K562 (cell line): ENCODE data around the gene ELOB. TPM values are rescaled to one million over a fixed set of nuclear protein-coding genes. Genes with fewer than 3 reads are reported as not detected.
A peak's percentile ranks its signal among the peaks of the same experiment; 100 is the strongest.

Experiments
- ARHGAP35 ChIP-seq: fragments of 450-650 bp; IDR thresholded peaks from 2 replicates; pipeline ENCODE4 v1.6.1; 2018; ENCODE audit not compliant: partially characterized antibody
- CCNT2 ChIP-seq: IDR thresholded peaks from 2 replicates; pipeline ENCODE4 v1.6.1; 2011; ENCODE audit warnings: borderline replicate concordance, low read depth, mild to moderate bottlenecking, moderate library complexity, mixed read lengths, low read length; ENCODE audit not compliant: insufficient read length; ENCODE audit errors: extremely low read depth
- E2F3 ChIP-seq: fragments of 250-450 bp; sonication (Bioruptor Pico); IDR thresholded peaks from 2 replicates; pipeline ENCODE4 v1.4.0; 2020; ENCODE audit warnings: mild to moderate bottlenecking
- HNRNPUL1 ChIP-seq: fragments of 200-400 bp; formaldehyde crosslinking; IDR thresholded peaks from 2 replicates; pipeline ENCODE4 v1.6.1; 2017; ENCODE audit warnings: low read length
- KAT8 ChIP-seq: fragments of 450-650 bp; IDR thresholded peaks from 2 replicates; pipeline ENCODE4 v1.6.1; 2016; ENCODE audit warnings: low read depth, mild to moderate bottlenecking
- KDM1A ChIP-seq, 2 experiments: fragments of 450-650 bp; IDR thresholded peaks; 2 replicates each; pipeline ENCODE4 v1.6.1; 2016; ENCODE audit warnings: mild to moderate bottlenecking in 2 of 2
- MEF2D ChIP-seq: conservative IDR thresholded peaks from 2 replicates; pipeline ENCODE4 v1.6.1; 2016; ENCODE audit warnings: low read depth, missing genetic modification characterization, missing compliant biosample characterization
- MIER1 ChIP-seq: fragments of 450-650 bp; IDR thresholded peaks from 2 replicates; pipeline ENCODE4 v1.6.1; 2016; ENCODE audit warnings: antibody characterized with exemption, mild to moderate bottlenecking, low read depth
- NFE2 ChIP-seq: IDR thresholded peaks from 2 replicates; pipeline ENCODE4 v1.6.1; 2014; ENCODE audit warnings: antibody characterized with exemption, low read depth
- NFYB ChIP-seq: IDR thresholded peaks from 2 replicates; pipeline ENCODE4 v1.6.1; 2011; ENCODE audit warnings: mild to moderate bottlenecking, moderate library complexity; ENCODE audit not compliant: insufficient read length; ENCODE audit errors: extremely low read depth
- NR1H2 ChIP-seq: sonication (generic); formaldehyde crosslinking; IDR thresholded peaks from 2 replicates; pipeline ENCODE4 v1.4.0; 2020; ENCODE audit warnings: mild to moderate bottlenecking, missing genetic modification reagents
- NR2C1 ChIP-seq, 2 experiments: fragments of 450-650 bp; IDR thresholded peaks; 2 replicates each; pipeline ENCODE4 v1.6.1; 2017; ENCODE audit warnings: mild to moderate bottlenecking in 2 of 2, antibody characterized with exemption in 1 of 2, inconsistent platforms in 1 of 2, missing compliant biosample characterization in 1 of 2, missing genetic modification characterization in 1 of 2
- NR2C2 ChIP-seq, 2 experiments: fragments of 200-800 bp in 1 of 2; sonication (Bioruptor generic) in 1 of 2; sonication (generic) in 1 of 2; formaldehyde crosslinking in 1 of 2; IDR thresholded peaks; 2 replicates each; pipeline versions ENCODE4 v1.6.1 to v1.8.0; 2016 to 2022; ENCODE audit warnings: mild to moderate bottlenecking in 1 of 2, missing compliant biosample characterization in 1 of 2, missing genetic modification characterization in 1 of 2, missing genetic modification reagents in 1 of 2
- RBM14 ChIP-seq: fragments of 200-400 bp; formaldehyde crosslinking; IDR thresholded peaks from 2 replicates; pipeline ENCODE4 v1.6.1; 2018; ENCODE audit warnings: low read depth, mild to moderate bottlenecking, low read length, moderate library complexity, borderline replicate concordance; ENCODE audit not compliant: insufficient read depth
- SMARCA4 ChIP-seq: fragments of 450-650 bp; IDR thresholded peaks from 2 replicates; pipeline ENCODE4 v1.6.1; 2016
- TFAM ChIP-seq: fragments of 250-450 bp; sonication (Bioruptor Pico); conservative IDR thresholded peaks from 2 replicates; pipeline ENCODE4 v1.5.0; 2021; ENCODE audit warnings: mild to moderate bottlenecking, moderate library complexity
- TRIM24 ChIP-seq, 2 experiments: fragments of 450-650 bp; IDR thresholded peaks; 2 replicates each; pipeline ENCODE4 v1.6.1; 2016
- U2AF1 ChIP-seq: fragments of 200-400 bp; formaldehyde crosslinking; optimal IDR thresholded peaks from 2 replicates; pipeline ENCODE3; 2017; ENCODE audit warnings: mild to moderate bottlenecking, low read depth, low read length, moderate library complexity
- YY1 ChIP-seq, 3 experiments: IDR thresholded peaks; 2 replicates each; pipeline ENCODE4 v1.6.1; 2011; ENCODE audit warnings: low read length in 2 of 3, mild to moderate bottlenecking in 2 of 3, moderate library complexity in 2 of 3, borderline replicate concordance in 1 of 3, control low read depth in 1 of 3, low read depth in 1 of 3; ENCODE audit not compliant: insufficient read depth in 3 of 3, insufficient replicate concordance in 2 of 3, control insufficient read depth in 1 of 3, insufficient read length in 1 of 3; ENCODE audit errors: extremely low read depth in 1 of 3
- ZFP1 ChIP-seq: fragments of 450-650 bp; formaldehyde crosslinking; IDR thresholded peaks from 2 replicates; pipeline ENCODE4 v1.4.0; 2020; ENCODE audit warnings: mild to moderate bottlenecking, mixed read lengths
- ZNF212 ChIP-seq: fragments of 450-650 bp; formaldehyde crosslinking; IDR thresholded peaks from 2 replicates; pipeline ENCODE4 v1.4.0; 2020; ENCODE audit warnings: mild to moderate bottlenecking
- ZNF408 ChIP-seq: fragments of 250-450 bp; sonication (Bioruptor Pico); IDR thresholded peaks from 2 replicates; pipeline ENCODE4 v1.4.0; 2020; ENCODE audit warnings: low read depth, mild to moderate bottlenecking, moderate library complexity
- ZNF431 ChIP-seq: sonication (generic); formaldehyde crosslinking; IDR thresholded peaks from 2 replicates; pipeline ENCODE4 v1.8.0; 2022; ENCODE audit warnings: mild to moderate bottlenecking, missing genetic modification reagents
- polyA plus RNA-seq, 8 experiments: library from polyadenylated mRNA; depleted of rRNA in 4 of 8; stranded (reverse) in 5 of 8; unstranded in 3 of 8; fragments of >200 nt; fragmentation: Nextera tagmentation in 2 of 8; fragmentation: Illumina TruSeq in 1 of 8; extraction: Ambion mirVana in 2 of 8; extraction: Trizol in 1 of 8; gene quantifications; 2 replicates each; pipeline versions ENCODE4 v1.2.1 to v1.2.3, GENCODE V29; 2011 to 2014; ENCODE audit warnings: inconsistent platforms in 1 of 8, missing spikeins in 1 of 8
- total RNA-seq, 7 experiments: library from RNA; depleted of rRNA in 6 of 7; stranded (reverse); fragments of >200 nt in 6 of 7; fragmentation: Illumina TruSeq in 2 of 7; extraction: Trizol in 2 of 7; gene quantifications; 2 replicates each; pipeline versions ENCODE4 v1.2.1 to v1.2.3, GENCODE V29; 2011 to 2021; ENCODE audit warnings: low replicate concordance in 1 of 7
- TF ChIP-seq, protein P1 (sequence below): fragments of 450-650 bp; IDR thresholded peaks from 2 replicates; pipeline ENCODE4 v1.6.1; 2016; ENCODE audit warnings: borderline replicate concordance

Gene ELOB
- total and polyA plus RNA-seq, 9 of the 15 experiments (the other 6 are each of a cell fraction or from before 2014, with no cell fraction given): 63.2 to 791 (median 237) TPM

DNA sequence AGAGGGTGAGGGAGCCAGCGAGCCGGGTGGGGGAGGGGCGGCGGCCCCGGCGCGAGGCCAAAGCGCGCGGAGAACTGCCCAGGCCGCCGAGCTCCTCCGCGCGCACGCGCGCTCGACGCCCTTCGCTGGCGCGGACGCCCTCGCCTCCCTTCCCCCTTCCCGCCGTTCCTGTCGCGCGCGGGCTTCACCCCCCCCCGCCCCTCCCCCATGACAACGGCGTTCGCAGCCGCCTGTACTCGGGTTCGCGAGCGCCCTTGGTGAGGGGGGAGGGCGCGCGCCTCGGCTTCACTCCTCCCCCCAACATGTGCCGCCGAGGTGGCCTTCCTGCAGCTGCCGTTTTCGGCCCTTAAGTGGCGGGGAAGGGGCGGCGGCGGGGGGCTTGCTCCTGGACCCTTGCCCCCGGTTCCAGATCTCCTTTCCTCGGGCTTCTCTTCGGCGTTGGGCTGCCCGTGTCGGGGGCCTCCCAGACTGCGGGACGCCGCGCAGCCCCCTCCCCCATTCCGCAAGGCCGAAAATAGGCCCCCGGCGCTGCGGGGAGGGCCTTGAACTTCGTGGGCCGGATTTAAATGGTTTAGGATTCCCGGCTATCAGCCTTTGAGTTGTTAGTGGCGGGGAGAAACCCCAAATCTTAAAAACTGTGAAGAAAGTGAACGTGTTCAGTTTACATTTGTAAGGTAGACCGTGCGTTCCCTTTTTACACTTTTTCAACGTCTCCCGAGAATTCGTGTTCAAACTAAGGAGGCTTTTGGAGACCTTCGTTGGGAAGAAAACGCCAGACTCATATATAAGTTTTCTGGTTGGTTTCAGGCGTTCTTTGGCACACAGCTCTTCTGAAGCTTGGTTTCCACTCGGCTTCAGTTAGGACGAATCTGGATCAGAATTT, 24.0 kb downstream of the ELOB start (continued):
- TF ChIP-seq NR2C2 (CRISPR knock-in tag; IDR thresholded peaks at IDR 0.05) (peak; percentile 19; the same call in 1 of the 2 replicates), NR2C2 (tag; IDR thresholded peaks at IDR 0.05) (no peak; the same call in 1 of the 2 replicates), HNRNPUL1 (no peak), NR1H2 (CRISPR knock-in tag) (no peak), ZNF431 (CRISPR knock-in tag) (peak; percentile 34; the same call in 1 of the 2 replicates), NFYB (no peak), KDM1A (IDR thresholded peaks at IDR 0.05) (peak in 1 of 2 experiments; percentile 97; a peak in 2 of 4 replicates), TFAM (CRISPR knock-in tag) (no peak), CCNT2 (peak; percentile 86), ZNF212 (CRISPR knock-in tag) (no peak), MIER1 (no peak), ZFP1 (CRISPR knock-in tag) (no peak), TRIM24 (IDR thresholded peaks at IDR 0.05) (peak in 1 of 2 experiments; percentile 61; a peak in 2 of 4 replicates), NR2C1 (IDR thresholded peaks at IDR 0.05) (no peak), NR2C1 (tag; IDR thresholded peaks at IDR 0.05) (no peak), NFE2 (no peak), MEF2D (tag) (peak; percentile 35; the same call in 1 of the 2 replicates), U2AF1 (peak; percentile 33), SMARCA4 (no peak), E2F3 (CRISPR knock-in tag) (peak; percentile 67), YY1 (IDR thresholded peaks at IDR 0.05; ENCODE audit: borderline replicate concordance in 1 of 3, control insufficient read depth in 1 of 3, extremely low read depth in 1 of 3, insufficient read depth in 3 of 3, insufficient read length in 1 of 3, insufficient replicate concordance in 2 of 3, low read depth in 1 of 3, low read length in 2 of 3) (peak in 1 of 3 experiments; percentile 48), KAT8 (no peak), ZNF408 (no peak), RBM14 (no peak), ARHGAP35 (no peak)
- TF ChIP-seq, protein P1, sequence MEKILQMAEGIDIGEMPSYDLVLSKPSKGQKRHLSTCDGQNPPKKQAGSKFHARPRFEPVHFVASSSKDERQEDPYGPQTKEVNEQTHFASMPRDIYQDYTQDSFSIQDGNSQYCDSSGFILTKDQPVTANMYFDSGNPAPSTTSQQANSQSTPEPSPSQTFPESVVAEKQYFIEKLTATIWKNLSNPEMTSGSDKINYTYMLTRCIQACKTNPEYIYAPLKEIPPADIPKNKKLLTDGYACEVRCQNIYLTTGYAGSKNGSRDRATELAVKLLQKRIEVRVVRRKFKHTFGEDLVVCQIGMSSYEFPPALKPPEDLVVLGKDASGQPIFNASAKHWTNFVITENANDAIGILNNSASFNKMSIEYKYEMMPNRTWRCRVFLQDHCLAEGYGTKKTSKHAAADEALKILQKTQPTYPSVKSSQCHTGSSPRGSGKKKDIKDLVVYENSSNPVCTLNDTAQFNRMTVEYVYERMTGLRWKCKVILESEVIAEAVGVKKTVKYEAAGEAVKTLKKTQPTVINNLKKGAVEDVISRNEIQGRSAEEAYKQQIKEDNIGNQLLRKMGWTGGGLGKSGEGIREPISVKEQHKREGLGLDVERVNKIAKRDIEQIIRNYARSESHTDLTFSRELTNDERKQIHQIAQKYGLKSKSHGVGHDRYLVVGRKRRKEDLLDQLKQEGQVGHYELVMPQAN: peak; percentile 87; the same call in 1 of the 2 replicates
